ENCODE results near the gene CNOT11.
"Not testable (repeated sequence)": the region's sequence is repeated elsewhere in the genome, so short reads cannot be mapped to it uniquely, and the experiment has no call there.

The CNOT11 gene

GRCh38 chr2:101252408-101253012 lies at the start of gene CNOT11:
TSS of gene CNOT11 (plus strand) at chr2:101252886. CDS start at chr2:101252965, 79 bp downstream.
- H3K9ac ChIP-seq (ENCODE audit: low read length): peak within 1 kb of the TSS; percentile 80
- peaks cover 25% of the 10 kb centered on the region for H3K4me1 ChIP-seq (ENCODE audit: control insufficient read depth, low read depth, low read length)
- peak within 1 kb of the TSS; percentile 95 for H3K4me3 ChIP-seq (ENCODE audit: low read length)
- no peaks in the 10 kb centered on the region for H3K36me3 ChIP-seq (ENCODE audit: control insufficient read depth, low read depth, low read length)
- H3K9me3 ChIP-seq (ENCODE audit: control insufficient read depth, low read depth, low read length): no peaks in the 10 kb centered on the region
- peak within 1 kb of the TSS; percentile 47 for H3K27ac ChIP-seq (ENCODE audit: low read length)
- H3K27me3 ChIP-seq (ENCODE audit: control insufficient read depth, insufficient read depth, low read length): no peaks in the 10 kb centered on the region

- H3K9ac ChIP-seq (ENCODE audit: low read length): no peak overlapping the region
- no peaks in the 10 kb centered on the region for H3K4me1 ChIP-seq (ENCODE audit: control insufficient read depth, low read depth, low read length)
- H3K9me3 ChIP-seq (ENCODE audit: control insufficient read depth, low read depth, low read length): no peaks in the 10 kb centered on the region
- H3K27ac ChIP-seq (ENCODE audit: low read length): no peak overlapping the region
- H3K4me3 ChIP-seq (ENCODE audit: low read length): no peak overlapping the region
- no peaks in the 10 kb centered on the region for H3K36me3 ChIP-seq (ENCODE audit: control insufficient read depth, low read depth, low read length)
- H3K27me3 ChIP-seq (ENCODE audit: control insufficient read depth, insufficient read depth, low read length): no peaks in the 10 kb centered on the region
Measured at GRCh38 chr2:101204400-101205115, 48.1 kb upstream of the CNOT11 start.

GRCh38 chr2:101205521-101206479 lies 46.9 kb upstream of the CNOT11 start:
- H3K27ac ChIP-seq (ENCODE audit: low read length): no peak overlapping the region
- H3K27me3 ChIP-seq (ENCODE audit: control insufficient read depth, insufficient read depth, low read length): no peaks in the 10 kb centered on the region
- no peaks in the 10 kb centered on the region for H3K9me3 ChIP-seq (ENCODE audit: control insufficient read depth, low read depth, low read length)
- H3K4me1 ChIP-seq (ENCODE audit: control insufficient read depth, low read depth, low read length): no peaks in the 10 kb centered on the region
- H3K4me3 ChIP-seq (ENCODE audit: low read length): no peak overlapping the region
- H3K9ac ChIP-seq (ENCODE audit: low read length): no peak overlapping the region
- H3K36me3 ChIP-seq (ENCODE audit: control insufficient read depth, low read depth, low read length): no peaks in the 10 kb centered on the region

GRCh38 chr2:101208830-101209229 lies 43.9 kb upstream of the CNOT11 start:
- H3K36me3 ChIP-seq (ENCODE audit: control insufficient read depth, low read depth, low read length): no peaks in the 10 kb centered on the region
- no peak overlapping the region for H3K4me3 ChIP-seq (ENCODE audit: low read length)
- H3K27ac ChIP-seq (ENCODE audit: low read length): no peak overlapping the region

GRCh38 chr2:101219246-101219645 lies 33.4 kb upstream of the CNOT11 start:
- H3K27me3 ChIP-seq (ENCODE audit: control insufficient read depth, insufficient read depth, low read length): no peaks in the 10 kb centered on the region
- H3K4me1 ChIP-seq (ENCODE audit: control insufficient read depth, low read depth, low read length): no peaks in the 10 kb centered on the region

More at GRCh38 chr2:101208830-101209229, 43.9 kb upstream of the CNOT11 start:
- no peak overlapping the region for H3K9ac ChIP-seq (ENCODE audit: low read length)
- no peaks in the 10 kb centered on the region for H3K27me3 ChIP-seq (ENCODE audit: control insufficient read depth, insufficient read depth, low read length)
- no peaks in the 10 kb centered on the region for H3K4me1 ChIP-seq (ENCODE audit: control insufficient read depth, low read depth, low read length)
- no peaks in the 10 kb centered on the region for H3K9me3 ChIP-seq (ENCODE audit: control insufficient read depth, low read depth, low read length)

GRCh38 chr2:101220091-101220490 lies 32.6 kb upstream of the CNOT11 start:
- H3K36me3 ChIP-seq (ENCODE audit: control insufficient read depth, low read depth, low read length); H3K4me1 ChIP-seq (ENCODE audit: control insufficient read depth, low read depth, low read length); H3K4me3 ChIP-seq (ENCODE audit: low read length); H3K9ac ChIP-seq (ENCODE audit: low read length); H3K27ac ChIP-seq (ENCODE audit: low read length); H3K9me3 ChIP-seq (ENCODE audit: control insufficient read depth, low read depth, low read length); H3K27me3 ChIP-seq (ENCODE audit: control insufficient read depth, insufficient read depth, low read length): not testable (repeated sequence)

More at GRCh38 chr2:101219246-101219645, 33.4 kb upstream of the CNOT11 start:
- Histone ChIP-seq H3K9ac (ENCODE audit: low read length) (no peak overlapping the region), H3K9me3 (ENCODE audit: control insufficient read depth, low read depth, low read length) (no peaks in the 10 kb centered on the region), H3K27ac (ENCODE audit: low read length) (no peak overlapping the region), H3K4me3 (ENCODE audit: low read length) (no peak overlapping the region), H3K36me3 (ENCODE audit: control insufficient read depth, low read depth, low read length) (no peaks in the 10 kb centered on the region)

- H3K4me3 ChIP-seq (ENCODE audit: low read length): no peak overlapping the region
- H3K9me3 ChIP-seq (ENCODE audit: control insufficient read depth, low read depth, low read length): no peaks in the 10 kb centered on the region
- no peak overlapping the region for H3K27ac ChIP-seq (ENCODE audit: low read length)
Measured at GRCh38 chr2:101223814-101224231, 28.9 kb upstream of the CNOT11 start.

GRCh38 chr2:101230541-101231001 lies 22.1 kb upstream of the CNOT11 start:
- no peaks in the 10 kb centered on the region for H3K36me3 ChIP-seq (ENCODE audit: control insufficient read depth, low read depth, low read length)

More at GRCh38 chr2:101223814-101224231, 28.9 kb upstream of the CNOT11 start:
- no peaks in the 10 kb centered on the region for H3K4me1 ChIP-seq (ENCODE audit: control insufficient read depth, low read depth, low read length)
- H3K9ac ChIP-seq (ENCODE audit: low read length): no peak overlapping the region
- H3K27me3 ChIP-seq (ENCODE audit: control insufficient read depth, insufficient read depth, low read length): no peaks in the 10 kb centered on the region
- no peaks in the 10 kb centered on the region for H3K36me3 ChIP-seq (ENCODE audit: control insufficient read depth, low read depth, low read length)

GRCh38 chr2:101231240-101231639 lies 21.4 kb upstream of the CNOT11 start:
- H3K9ac ChIP-seq (ENCODE audit: low read length): no peak overlapping the region
- H3K4me1 ChIP-seq (ENCODE audit: control insufficient read depth, low read depth, low read length): no peaks in the 10 kb centered on the region
- H3K27me3 ChIP-seq (ENCODE audit: control insufficient read depth, insufficient read depth, low read length): no peaks in the 10 kb centered on the region
- H3K36me3 ChIP-seq (ENCODE audit: control insufficient read depth, low read depth, low read length): no peaks in the 10 kb centered on the region
- H3K9me3 ChIP-seq (ENCODE audit: control insufficient read depth, low read depth, low read length): no peaks in the 10 kb centered on the region
- H3K4me3 ChIP-seq (ENCODE audit: low read length): no peak overlapping the region
- no peak overlapping the region for H3K27ac ChIP-seq (ENCODE audit: low read length)

More at GRCh38 chr2:101230541-101231001, 22.1 kb upstream of the CNOT11 start:
- Histone ChIP-seq H3K4me3 (ENCODE audit: low read length) (no peak overlapping the region), H3K4me1 (ENCODE audit: control insufficient read depth, low read depth, low read length) (no peaks in the 10 kb centered on the region), H3K27me3 (ENCODE audit: control insufficient read depth, insufficient read depth, low read length) (no peaks in the 10 kb centered on the region), H3K9me3 (ENCODE audit: control insufficient read depth, low read depth, low read length) (no peaks in the 10 kb centered on the region), H3K27ac (ENCODE audit: low read length) (no peak overlapping the region), H3K9ac (ENCODE audit: low read length) (no peak overlapping the region)

- H3K9ac ChIP-seq (ENCODE audit: low read length): no peak overlapping the region
- H3K4me1 ChIP-seq (ENCODE audit: control insufficient read depth, low read depth, low read length): no peaks in the 10 kb centered on the region
- no peaks in the 10 kb centered on the region for H3K9me3 ChIP-seq (ENCODE audit: control insufficient read depth, low read depth, low read length)
- no peaks in the 10 kb centered on the region for H3K36me3 ChIP-seq (ENCODE audit: control insufficient read depth, low read depth, low read length)
- no peak overlapping the region for H3K27ac ChIP-seq (ENCODE audit: low read length)
- no peaks in the 10 kb centered on the region for H3K27me3 ChIP-seq (ENCODE audit: control insufficient read depth, insufficient read depth, low read length)
- no peak overlapping the region for H3K4me3 ChIP-seq (ENCODE audit: low read length)
Measured at GRCh38 chr2:101231937-101232730, 20.6 kb upstream of the CNOT11 start.

Data from iPS-18a (cell line).